Adipocyte (in vitro differentiated cells): Measurements from ENCODE around the gene PLPPR2.
"Not testable (repeated sequence)": the region's sequence is repeated elsewhere in the genome, so short reads cannot be mapped to it uniquely, and the experiment has no call there.

ENCODE experiments used
- DNase-seq: peaks from one replicate; pipeline ENCODE4 v3.0.0-alpha.2; 2015; ENCODE audit warnings: low read depth
- H3K27me3 ChIP-seq: replicated peaks from 2 replicates; pipeline ENCODE4 v1.7.0; 2013; ENCODE audit warnings: mild to moderate bottlenecking, low read length, moderate library complexity; ENCODE audit not compliant: control insufficient read depth, insufficient read depth
- H3K36me3 ChIP-seq: 2 replicates; pipeline ENCODE4 v1.7.0; 2013; ENCODE audit warnings: low read length, mild to moderate bottlenecking, moderate library complexity; ENCODE audit not compliant: control insufficient read depth, insufficient read depth, severe bottlenecking
- H3K4me1 ChIP-seq: 2 replicates; pipeline ENCODE4 v1.7.0; 2013; ENCODE audit warnings: mild to moderate bottlenecking, low read length, moderate library complexity; ENCODE audit not compliant: control insufficient read depth, insufficient read depth
- H3K4me3 ChIP-seq: 2 replicates; pipeline ENCODE4 v1.7.0; 2013; ENCODE audit warnings: mild to moderate bottlenecking, low read length, moderate library complexity
- H3K9ac ChIP-seq: 2 replicates; pipeline ENCODE4 v1.7.0; 2013; ENCODE audit warnings: mild to moderate bottlenecking, low read length, moderate library complexity
- H3K9me3 ChIP-seq: 2 replicates; pipeline ENCODE4 v1.7.0; 2013; ENCODE audit warnings: mild to moderate bottlenecking, low read length, moderate library complexity; ENCODE audit not compliant: control insufficient read depth

PLPPR2 gene

DNA sequence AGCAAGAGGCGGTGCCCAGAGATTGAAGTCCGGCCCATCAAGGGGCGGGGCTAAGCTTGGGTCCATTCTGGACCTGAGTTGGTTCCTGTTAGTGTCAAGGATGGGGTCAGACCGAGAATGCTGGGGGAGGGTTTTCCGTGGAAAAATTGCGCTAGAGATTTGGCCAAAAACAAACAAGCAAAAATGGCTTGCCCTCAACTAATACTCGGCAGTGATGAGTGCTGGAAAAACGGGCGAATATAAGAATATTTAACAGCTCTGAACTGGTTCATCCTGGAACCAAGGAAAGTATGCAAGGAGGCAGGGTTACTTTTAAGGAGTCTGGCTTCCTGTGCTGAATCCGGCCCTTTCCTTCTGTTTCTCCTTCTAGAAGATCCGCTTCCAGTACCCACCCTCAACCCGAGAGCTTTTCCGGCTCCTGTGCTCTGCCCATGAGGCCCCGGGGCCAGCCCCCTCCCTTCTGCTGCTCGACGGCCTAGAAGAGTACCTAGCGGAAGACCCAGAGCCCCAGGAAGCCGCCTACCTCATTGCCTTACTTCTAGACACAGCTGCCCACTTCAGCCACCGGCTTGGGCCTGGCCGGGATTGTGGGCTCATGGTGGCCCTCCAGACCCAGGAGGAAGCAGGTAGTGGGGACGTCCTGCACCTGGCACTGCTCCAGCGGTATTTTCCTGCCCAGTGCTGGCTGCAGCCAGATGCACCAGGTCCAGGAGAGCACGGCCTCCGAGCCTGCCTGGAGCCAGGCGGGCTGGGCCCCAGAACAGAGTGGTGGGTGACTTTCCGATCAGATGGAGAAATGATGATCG lies 20.1 kb downstream of the PLPPR2 start:
- Histone ChIP-seq H3K27me3 (no peaks in the 10 kb centered on the region), H3K9ac (peak overlapping the region; percentile 91), H3K4me1 (peaks cover 34% of the 10 kb centered on the region), H3K4me3 (peak overlapping the region; percentile 87), H3K36me3 (no peaks in the 10 kb centered on the region), H3K9me3 (no peaks in the 10 kb centered on the region)
- no peak for DNase-seq

DNA sequence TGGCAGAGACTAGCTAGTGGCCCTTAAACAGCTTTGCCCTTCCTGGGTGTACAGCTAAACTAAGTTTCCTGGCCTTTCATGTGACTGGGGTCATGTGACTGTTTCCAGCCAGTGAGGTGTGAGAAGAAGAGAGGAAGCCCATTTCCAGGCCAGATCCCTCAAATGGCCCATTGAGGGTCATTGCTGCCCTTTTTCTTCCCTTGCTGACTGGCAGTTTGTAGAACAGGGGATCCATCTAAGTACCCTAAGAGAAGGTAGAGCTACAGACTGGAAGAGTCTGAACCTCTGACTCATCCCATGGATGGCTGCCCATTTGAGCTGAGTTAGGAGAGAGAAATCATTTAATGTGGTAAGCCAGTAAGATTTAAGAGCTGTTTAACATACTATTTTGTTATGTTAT lies 22.0 kb downstream of the PLPPR2 start:
- no peak overlapping the region for H3K4me3 ChIP-seq
- H3K4me1 ChIP-seq = peaks cover 43% of the 10 kb centered on the region
- H3K36me3 ChIP-seq = no peaks in the 10 kb centered on the region
- DNase-seq = peak; percentile 84
- no peaks in the 10 kb centered on the region for H3K9me3 ChIP-seq
- peaks cover 6% of the 10 kb centered on the region for H3K27me3 ChIP-seq
- H3K9ac ChIP-seq = peak overlapping the region; percentile 27

DNA sequence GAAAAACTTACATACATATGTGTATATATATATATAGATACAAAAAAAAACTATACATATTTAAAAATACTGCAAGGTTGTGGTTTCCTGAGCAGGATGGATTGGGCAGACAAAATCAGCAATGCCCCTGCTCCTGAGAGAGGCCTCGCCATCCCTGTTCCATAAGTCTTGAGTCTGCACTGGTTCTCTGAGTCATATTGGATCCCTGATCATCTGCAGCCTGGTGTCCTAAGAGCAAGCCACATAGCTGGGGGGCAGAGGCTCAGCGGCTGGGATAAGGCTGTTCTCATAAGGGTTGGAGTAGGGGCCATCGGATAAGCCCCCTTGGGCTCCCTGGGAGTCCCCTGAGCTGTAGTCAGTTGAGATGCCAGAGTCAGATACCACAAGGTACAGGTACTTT lies 22.5 kb downstream of the PLPPR2 start:
- Histone ChIP-seq H3K4me1 (peaks cover 43% of the 10 kb centered on the region), H3K9me3 (no peaks in the 10 kb centered on the region), H3K9ac (peak overlapping the region; percentile 27), H3K4me3 (no peak overlapping the region), H3K36me3 (no peaks in the 10 kb centered on the region), H3K27me3 (peaks cover 10% of the 10 kb centered on the region)
- DNase-seq = peak; percentile 37

DNA sequence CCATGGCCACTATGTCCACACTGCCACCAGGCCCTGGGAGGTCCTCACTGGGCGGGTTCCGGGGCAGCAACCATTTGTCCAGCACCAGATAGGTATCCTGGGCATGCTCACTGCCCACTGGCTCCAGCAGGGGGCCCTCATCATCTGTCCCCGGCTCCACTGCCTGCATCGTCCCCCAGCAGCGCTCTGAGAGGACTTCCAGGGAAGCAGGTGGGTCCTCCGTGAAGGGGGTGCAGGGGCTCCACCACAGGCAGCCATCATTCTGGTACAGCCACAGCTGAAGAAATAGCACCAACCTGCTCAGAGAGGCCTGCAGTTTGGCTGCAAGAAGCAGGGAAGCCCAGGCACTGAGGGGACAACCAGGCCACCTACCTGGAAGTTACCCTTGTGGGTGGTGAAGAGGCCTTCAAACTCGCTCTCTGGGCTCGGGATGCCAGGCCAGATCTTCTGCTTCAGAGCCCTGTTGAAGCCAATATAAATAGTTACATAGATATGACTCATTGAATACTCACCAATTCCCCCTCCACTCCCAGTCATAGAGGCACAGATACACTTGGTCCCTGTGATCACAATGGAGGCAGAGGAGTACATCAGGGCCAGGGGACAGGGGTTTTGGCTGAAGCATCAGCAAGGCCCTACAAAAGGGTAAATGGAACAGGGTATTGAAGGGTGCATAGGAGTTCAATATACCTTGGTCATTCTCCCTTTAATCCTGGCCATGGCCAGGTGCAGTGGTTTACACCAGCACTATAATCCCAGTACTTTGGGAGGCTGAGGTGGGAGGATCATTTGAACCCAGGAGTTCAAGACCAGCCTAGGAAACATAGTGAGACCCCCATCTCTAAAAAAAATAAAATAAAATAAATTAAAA lies 23.3 kb downstream of the PLPPR2 start:
- peak; percentile 68 for DNase-seq
- H3K9ac ChIP-seq = peak overlapping the region; percentile 27

DNA sequence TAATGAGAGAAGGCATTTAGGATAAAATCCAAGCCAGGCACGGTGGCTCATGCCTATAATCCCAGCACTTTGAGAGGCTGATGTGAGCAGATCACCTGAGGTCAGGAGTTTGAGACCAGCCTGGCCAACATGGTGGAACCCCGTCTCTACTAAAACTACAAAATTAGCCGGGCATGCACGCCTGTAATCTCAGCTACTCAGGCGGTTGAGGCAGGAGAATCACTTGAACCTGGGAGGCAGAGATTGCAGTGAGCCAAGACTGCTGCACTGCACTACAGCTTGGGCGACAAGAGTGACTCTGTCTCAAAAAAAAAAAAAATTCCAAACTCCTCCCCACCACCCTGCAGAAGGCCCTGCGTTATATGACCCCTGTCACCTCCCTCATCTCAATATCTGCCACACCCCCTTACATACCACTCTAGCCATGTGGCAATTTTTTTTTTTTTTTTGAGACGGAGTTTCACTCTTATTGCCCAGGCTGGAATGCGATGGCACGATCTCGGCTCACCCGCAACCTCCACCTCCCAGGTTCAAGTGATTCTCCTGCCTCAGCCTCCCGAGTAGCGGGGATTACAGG lies 24.1 kb downstream of the PLPPR2 start:
- not testable (repeated sequence) for H3K4me3 ChIP-seq, H3K9me3 ChIP-seq, H3K36me3 ChIP-seq

More for the DNA sequence above, 23.3 kb downstream of the PLPPR2 start:
- no peaks in the 10 kb centered on the region for H3K9me3 ChIP-seq
- peaks cover 15% of the 10 kb centered on the region for H3K27me3 ChIP-seq
- H3K36me3 ChIP-seq = no peaks in the 10 kb centered on the region
- H3K4me1 ChIP-seq = peaks cover 43% of the 10 kb centered on the region
- H3K4me3 ChIP-seq = no peak overlapping the region

DNA sequence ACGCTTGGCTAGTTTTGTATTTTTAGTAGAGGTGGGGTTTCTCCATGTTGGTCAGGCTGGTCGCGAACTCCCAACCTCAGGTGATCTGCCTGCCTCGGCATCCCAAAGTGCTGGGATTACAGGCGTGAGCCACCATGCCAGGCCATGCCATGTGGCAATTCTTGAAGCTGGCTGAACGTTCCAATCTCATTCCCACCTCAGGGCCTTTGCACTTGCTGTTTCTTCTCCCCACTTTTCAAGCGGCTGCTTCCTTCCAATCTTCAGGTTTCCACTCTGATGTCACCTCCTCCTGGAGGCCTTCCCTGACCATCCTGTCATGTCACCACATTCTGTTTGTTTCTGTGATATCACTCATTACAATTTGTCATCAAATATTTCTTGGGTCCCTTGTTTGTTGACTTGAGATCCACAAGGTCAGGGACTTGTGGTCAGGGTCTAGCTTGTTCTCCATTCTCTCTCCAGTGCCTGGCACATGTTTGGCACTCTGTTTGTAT lies 24.7 kb downstream of the PLPPR2 start:
- DNase-seq = no peak
- Histone ChIP-seq H3K4me3 (no peak overlapping the region), H3K36me3 (no peaks in the 10 kb centered on the region), H3K9me3 (no peaks in the 10 kb centered on the region), H3K4me1 (peaks cover 39% of the 10 kb centered on the region), H3K9ac (no peak overlapping the region), H3K27me3 (peaks cover 15% of the 10 kb centered on the region)

More for the DNA sequence above, 24.1 kb downstream of the PLPPR2 start:
- Histone ChIP-seq H3K4me1 (peaks cover 39% of the 10 kb centered on the region), H3K27me3 (peaks cover 15% of the 10 kb centered on the region)
- H3K9ac ChIP-seq, DNase-seq: not testable (repeated sequence)

DNA sequence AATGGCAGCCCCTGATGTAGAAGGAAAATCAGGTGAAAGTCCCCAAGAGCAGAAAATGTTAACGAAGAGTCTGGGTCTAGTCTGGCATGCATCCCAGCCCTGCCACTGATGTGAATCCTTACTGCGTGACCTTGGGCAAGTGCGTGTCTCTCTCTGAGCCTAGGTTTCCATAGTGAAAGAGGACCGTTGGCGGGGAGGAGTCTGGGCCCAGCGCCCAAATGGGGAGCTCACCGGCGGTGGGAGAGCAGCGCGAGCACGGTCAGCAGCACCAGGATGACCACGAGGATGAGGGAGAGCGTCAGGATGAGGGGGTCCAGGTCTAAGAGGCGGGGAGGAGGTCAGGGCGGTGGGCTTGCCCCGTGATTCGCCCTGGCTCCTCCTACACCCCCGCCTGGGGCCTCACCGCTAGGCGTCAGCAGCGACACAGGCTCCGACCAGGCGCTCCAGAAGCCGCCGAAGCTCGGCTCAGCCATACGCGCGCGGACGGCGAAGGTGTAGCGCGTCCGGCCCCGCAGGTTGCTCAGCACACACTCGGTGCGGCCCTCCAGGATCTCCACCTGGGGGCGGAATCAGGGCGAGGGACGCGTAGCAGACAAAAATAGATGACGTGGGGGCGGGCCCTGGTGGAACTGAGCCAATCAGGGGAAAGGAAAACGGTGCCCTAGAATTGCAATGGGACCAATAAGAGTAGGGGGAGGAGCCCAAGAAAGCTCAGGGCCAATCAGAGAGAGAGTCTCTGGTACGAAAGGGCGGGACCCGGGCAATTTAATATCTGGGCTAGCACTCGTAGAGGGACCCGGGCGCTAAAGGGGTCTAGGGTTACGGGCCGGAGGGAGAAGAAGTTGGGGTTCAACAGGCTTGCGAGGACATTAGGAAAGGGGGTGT lies 25.7 kb downstream of the PLPPR2 start:
- Histone ChIP-seq H3K4me1 (peaks cover 32% of the 10 kb centered on the region), H3K27me3 (peaks cover 15% of the 10 kb centered on the region), H3K9ac (peak overlapping the region; percentile 64), H3K36me3 (no peaks in the 10 kb centered on the region), H3K9me3 (no peaks in the 10 kb centered on the region), H3K4me3 (peak overlapping the region; percentile 78)
- DNase-seq = peak; percentile 96

DNA sequence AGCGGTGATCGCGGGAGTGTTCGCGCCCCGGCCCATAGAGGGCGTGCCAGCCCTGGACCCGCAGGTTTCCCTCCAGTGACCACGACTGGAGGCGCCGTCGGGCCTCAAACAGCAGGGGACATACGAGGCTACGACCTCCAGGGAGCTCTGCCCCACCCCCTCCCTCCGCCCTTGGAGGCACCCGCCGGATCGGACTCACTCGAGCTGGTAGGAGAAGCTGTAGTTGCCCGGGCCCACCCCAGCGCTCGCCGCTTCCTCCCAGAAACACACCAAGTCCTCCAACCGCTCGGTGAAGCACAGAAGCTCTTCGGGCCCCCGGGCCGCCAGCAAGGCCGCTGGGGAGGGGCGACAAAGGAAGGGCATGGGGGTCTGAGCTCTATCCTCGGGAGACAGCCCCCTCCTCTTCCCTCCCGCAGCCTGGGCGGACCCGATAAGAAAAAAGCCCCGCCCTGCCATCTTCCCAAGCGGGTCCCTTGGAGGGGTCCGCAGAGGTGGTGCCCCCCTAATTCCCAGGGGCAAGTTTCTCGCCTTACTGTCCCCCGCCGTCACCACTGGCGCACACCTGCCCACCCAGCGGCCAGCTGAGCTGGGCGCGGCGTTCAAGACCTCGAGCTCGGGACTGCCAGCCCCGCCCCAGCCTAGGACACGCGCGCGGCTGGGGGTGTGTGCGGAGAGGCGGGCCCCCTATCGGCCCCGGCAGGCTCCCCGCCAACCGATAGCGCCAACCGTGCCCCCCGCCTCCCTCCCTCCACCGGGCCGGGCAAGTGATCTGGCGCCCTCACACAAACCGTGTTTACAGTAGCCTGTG lies 27.9 kb downstream of the PLPPR2 start:
- DNase-seq = peak; percentile 40
- Histone ChIP-seq H3K27me3 (peaks cover 15% of the 10 kb centered on the region), H3K4me3 (no peak overlapping the region), H3K4me1 (peaks cover 18% of the 10 kb centered on the region), H3K9ac (no peak overlapping the region), H3K36me3 (no peaks in the 10 kb centered on the region), H3K9me3 (no peaks in the 10 kb centered on the region)

DNA sequence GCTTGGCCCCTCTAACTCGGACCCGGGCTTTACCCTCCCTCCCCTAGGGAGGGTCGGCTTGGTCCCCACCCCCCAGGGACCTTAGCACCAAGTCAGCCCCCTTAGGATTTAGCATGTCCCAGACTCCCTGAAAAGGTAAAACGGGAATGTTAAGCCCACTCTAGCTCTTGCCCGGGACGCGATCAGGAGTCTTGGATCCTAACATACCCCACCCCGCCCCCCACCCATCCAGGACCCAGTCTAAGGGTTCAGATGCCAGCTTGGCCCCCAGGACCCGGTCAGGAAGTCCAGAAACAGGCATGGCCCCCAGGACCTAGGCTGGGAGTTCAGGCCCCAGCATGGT lies 28.4 kb downstream of the PLPPR2 start:
- Histone ChIP-seq H3K9ac (no peak overlapping the region), H3K9me3 (no peaks in the 10 kb centered on the region), H3K27me3 (peaks cover 15% of the 10 kb centered on the region), H3K4me3 (no peak overlapping the region), H3K4me1 (peaks cover 12% of the 10 kb centered on the region), H3K36me3 (no peaks in the 10 kb centered on the region)
- no peak for DNase-seq

DNA sequence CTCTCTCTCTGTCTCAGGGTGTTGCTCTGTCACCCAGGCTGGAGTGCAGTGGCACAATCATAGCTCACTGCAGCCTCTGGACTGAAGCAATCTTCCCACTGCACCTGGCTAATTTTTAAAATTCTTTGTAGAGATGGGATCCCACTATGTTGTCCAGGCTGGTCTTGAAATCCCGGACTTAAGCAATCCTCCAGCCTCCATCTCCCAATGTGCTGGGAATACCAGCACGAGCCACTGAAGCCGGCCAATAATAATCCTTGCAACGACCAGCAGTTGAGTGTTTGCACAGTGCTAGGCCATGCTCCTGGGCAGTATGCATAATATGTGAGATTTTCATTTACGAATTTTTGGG lies 29.5 kb downstream of the PLPPR2 start:
- no peak for DNase-seq
- Histone ChIP-seq H3K9ac (no peak overlapping the region), H3K4me3 (no peak overlapping the region), H3K4me1 (peaks cover 10% of the 10 kb centered on the region), H3K36me3 (no peaks in the 10 kb centered on the region), H3K27me3 (peaks cover 15% of the 10 kb centered on the region), H3K9me3 (no peaks in the 10 kb centered on the region)
